ENCODE data around the gene RBMS3. TPM values are rescaled to one million over a fixed set of nuclear protein-coding genes. Genes with fewer than 3 reads are reported as not detected.
A peak's percentile ranks its signal among the peaks of the same experiment; 100 is the strongest.
"Not testable (repeated sequence)": the region's sequence is repeated elsewhere in the genome, so short reads cannot be mapped to it uniquely, and the experiment has no call there.

RBMS3 gene
- total RNA-seq, 2 donors from 2014 or later: 40.7 to 53.2 TPM

DNA sequence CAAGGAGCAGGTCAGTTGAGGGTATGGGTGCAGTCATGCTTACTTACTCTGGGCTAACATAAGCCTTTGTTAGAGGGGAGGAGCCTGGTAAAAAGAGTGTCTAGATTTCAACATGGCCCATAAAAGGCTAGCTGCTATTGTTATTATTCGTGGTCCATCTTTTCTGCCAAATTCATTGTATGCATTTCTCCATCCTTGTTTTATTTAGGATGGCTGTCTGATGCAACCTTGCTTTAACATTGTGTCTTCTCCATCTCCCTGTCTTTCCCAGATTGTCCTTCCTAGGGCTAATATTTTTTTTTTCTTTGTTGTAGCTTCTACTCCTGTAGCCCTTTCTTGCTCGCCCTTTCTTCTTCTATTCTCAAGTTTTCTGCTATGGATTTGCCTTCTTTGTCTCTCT is 12.6 kb downstream of the RBMS3 start:
- intact Hi-C loops (cut with DNase I): no loop called here
- no peak for ATAC-seq
- DNase-seq: no peak

DNA sequence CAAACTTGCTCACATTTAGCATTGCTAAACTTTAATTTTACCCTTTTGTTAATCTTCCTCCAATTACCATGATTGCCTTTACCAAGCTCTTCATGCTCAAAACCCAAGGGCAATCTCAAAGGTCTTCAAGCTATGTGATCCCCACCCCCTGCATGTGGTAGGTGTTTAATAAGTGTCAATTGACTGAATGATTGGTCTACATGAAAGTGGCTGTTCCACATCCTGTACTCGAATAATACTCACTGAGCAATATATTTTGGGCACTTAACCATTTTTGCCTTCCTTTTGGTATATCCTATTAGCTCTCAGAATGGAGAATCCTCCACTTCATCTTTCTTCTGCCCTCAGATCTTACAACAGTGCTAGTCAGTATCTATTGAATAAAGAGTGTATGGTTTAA is 17.1 kb downstream of the RBMS3 start:
- intact Hi-C loops (cut with DNase I): no loop called here
- ATAC-seq: no peak
- DNase-seq: no peak

DNA sequence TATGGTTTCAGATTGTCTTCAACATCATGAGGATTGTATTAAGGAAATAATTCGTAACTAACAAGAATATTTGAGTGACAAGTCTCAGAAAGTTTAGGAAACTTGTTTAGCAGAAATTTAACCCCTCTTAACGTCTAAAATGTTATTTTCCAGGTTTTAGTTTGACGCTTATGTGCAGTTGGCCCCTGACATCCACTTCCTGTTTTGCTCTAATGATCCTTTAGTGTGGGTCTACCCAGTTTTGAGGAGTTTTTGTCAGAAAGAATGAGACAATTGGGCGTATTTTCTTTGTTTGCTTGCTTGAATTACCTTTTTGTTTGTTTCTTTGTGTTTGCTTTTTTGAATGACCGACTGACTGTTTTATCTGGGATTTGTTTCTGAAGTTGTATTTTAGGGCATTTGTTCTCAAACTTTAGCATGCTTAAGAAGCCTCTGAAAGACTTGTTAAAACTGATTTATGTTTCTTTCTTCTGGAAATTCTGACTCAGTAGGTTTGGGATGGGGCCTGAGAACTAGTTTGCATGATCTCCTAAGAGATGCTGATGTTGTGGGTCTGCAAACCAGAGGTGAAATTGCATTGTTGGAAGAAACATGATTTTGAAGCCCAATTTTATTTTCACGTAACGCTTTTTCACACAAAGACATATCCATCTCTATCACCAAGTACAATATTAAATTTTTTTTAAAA is 20.6 kb downstream of the RBMS3 start:
- DNase-seq (no peak), ATAC-seq (no peak)
- intact Hi-C loops (cut with DNase I): no loop called here

- no peak for ATAC-seq
- no peak for DNase-seq
- intact Hi-C loops (cut with DNase I): no loop called here
These were observed 21.7 kb downstream of the RBMS3 start for GRCh38 chr3:29302619-29303018.

DNA sequence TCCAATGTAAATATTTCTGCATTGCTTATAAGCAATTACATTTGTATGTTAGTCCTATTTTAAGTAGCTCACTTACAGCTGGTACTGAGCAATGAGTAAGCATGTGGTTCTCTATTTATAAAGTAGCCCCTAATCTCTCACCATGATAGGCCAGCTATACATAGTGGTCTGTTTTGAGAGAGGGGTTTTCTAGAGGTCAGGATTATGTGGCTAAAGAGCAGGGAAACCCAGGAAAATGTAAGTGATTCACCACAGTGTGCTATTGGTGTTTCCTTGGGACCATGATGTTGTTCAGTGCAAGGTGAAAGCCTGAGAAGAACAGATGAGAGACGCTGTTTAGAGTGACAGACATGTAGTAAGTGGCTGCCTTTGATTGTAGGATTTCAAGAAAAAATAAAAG is 26.4 kb downstream of the RBMS3 start:
- DNase-seq (no peak), ATAC-seq (peak in 1 of 2 donors; percentile 32)
- intact Hi-C loops (cut with DNase I): no loop called here

- no peak for DNase-seq
- intact Hi-C loops (cut with DNase I): no loop called here
- no peak for ATAC-seq
These were observed 30.0 kb downstream of the RBMS3 start for GRCh38 chr3:29310865-29311264.

GRCh38 chr3:29311795-29312194 is 30.9 kb downstream of the RBMS3 start:
- peak in 1 of 2 donors; percentile 17 for ATAC-seq
- intact Hi-C loops (cut with DNase I): no loop called here
- no peak for DNase-seq

DNA sequence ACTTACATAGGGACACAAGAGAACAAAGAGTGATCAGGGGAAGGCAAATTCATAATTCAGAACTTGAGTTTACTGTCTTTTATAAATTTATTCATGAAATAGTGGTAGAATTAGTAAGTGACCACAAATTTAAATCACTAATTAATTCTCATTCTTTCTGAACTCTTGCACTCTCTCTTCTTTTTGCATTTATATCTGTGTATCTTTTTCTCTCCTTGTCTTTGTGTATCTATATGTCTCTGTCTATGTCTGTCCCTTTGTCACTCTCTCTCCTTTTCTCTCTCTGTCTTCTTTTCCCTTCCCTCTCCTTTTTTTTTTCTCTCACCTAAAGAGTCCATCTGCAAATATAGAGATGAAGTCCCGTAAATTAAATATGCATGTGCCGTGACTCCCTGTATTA is 31.5 kb downstream of the RBMS3 start:
- ATAC-seq (no peak), DNase-seq (no peak)
- intact Hi-C loops (cut with DNase I): no loop called here

- ATAC-seq: peak in 1 of 2 donors; percentile 56
- intact Hi-C loops (cut with DNase I): no loop called here
- no peak for DNase-seq
These were observed 32.1 kb downstream of the RBMS3 start for GRCh38 chr3:29312960-29313452.

DNA sequence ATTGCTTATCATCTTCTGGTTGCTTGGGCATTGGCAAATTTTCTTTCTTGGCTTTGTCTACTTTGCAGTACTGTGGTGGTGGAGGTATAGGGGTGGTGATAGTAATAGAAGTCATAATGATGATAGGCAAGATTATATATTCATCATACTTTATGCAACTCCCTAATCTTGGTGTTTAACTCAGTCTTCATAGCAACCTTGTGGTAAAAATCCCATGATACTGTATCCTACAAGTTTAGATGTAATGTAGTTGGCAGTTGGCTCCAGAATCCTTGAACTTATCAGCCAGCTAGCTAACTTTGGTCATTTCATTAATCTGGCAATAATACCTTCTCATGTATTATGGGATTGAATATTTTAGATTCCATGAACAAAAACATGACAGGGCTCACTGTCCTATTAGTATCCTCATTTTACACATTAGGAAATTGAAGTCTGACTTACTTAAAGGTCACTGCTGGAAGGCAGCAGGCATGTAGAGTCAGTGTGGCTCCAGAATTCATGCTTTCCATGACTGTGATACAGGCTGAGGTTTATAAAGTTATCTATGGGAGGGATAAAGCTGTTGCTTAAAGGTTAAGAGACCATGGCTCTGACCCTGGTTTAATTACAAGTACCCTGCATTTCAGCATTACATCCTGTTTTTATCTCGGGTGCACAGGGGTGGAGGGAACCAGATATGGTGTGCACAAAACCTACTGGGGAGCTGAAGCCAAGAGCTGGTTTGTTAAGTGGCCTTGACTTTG is 33.3 kb downstream of the RBMS3 start:
- ATAC-seq: peak in 1 of 2 donors; percentile 46
- DNase-seq: no peak
- intact Hi-C loops (cut with DNase I): no loop called here

DNA sequence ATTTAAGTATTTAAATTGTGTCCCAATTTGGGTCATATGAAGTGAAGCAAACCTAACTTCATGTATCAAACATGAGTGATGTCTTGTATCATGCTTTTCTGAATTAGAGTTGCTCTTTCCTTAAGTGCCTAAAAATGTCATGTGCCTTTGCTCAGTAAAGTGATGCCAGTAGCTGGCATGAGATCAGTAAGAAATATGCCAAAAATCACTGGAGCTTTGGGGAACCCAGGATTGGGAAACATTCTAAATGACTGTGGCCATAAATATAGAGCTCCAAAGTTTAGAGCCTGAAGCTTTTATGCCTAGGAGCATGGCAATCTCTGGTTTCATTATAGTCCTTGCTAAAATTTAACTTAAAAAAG is 33.8 kb downstream of the RBMS3 start:
- intact Hi-C loops (cut with DNase I): no loop called here
- no peak for DNase-seq
- peak in 1 of 2 donors; percentile 51 for ATAC-seq

GRCh38 chr3:29317659-29318173 is 36.8 kb downstream of the RBMS3 start:
- intact Hi-C loops (cut with DNase I): no loop called here
- ATAC-seq: peak in 1 of 2 donors; percentile 47
- DNase-seq: no peak

DNA sequence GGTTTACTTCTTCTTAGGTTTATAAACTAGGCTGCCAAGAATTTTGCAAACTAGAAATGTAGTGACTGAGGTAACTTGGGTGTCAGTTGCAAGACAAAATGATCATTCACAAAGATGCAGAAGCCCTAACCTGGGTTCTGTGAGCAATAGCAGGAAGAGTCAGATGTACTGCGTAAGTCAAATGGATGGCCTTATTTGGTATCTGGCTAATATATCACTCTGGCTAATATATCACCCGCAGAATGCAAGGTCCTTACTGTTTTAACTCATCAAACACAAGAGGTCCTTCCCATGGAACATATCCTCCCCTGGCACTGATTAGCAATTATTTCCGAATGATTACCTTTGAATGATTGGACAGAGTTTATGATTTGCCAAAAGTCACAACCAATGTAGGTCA is 37.4 kb downstream of the RBMS3 start:
- DNase-seq (no peak), ATAC-seq (no peak)
- intact Hi-C loops (cut with DNase I): no loop called here

DNA sequence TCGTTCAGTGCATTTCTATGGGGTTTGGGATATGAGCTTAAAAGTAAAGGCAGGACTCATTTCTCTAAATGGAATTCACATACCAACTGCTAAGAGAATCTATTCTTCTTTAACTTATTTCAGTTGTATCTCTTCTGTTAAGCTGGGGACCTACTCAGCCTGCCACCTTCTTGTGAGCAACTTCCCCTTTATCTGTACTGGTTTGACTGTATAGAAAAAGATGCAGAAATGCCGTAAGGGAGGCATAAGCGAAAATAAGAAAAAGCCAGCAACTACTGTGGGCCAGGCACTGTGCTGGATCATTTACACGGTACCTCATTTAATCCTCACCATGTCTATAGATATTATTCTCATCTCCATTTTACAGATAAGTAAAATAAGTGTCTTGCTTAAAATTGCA is 38.4 kb downstream of the RBMS3 start:
- intact Hi-C loops (cut with DNase I): no loop called here
- no peak for ATAC-seq
- no peak for DNase-seq

DNA sequence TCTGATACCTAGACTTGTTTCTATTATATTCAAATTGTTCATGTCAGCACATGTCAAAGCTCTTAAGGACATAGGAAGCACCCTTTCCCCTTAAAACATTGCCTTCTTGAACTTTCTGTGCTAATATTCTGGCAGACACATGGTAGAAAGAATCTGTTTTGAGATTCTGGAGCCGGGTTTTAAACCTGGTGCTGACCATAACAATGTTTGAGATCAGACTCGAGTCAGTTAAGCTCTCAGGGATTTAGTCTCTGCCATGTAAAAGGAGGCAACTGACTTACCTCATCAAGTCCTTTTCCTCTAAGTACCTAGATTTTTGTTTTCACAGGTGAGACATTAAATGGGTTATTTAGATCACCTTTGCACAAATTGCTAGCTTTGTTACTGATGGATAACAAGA is 38.9 kb downstream of the RBMS3 start:
- intact Hi-C loops (cut with DNase I): no loop called here

GRCh38 chr3:29322586-29322985 is 41.7 kb downstream of the RBMS3 start:
- intact Hi-C loops (cut with DNase I): no loop called here
- DNase-seq: no peak
- no peak for ATAC-seq

More for the DNA sequence above, 38.9 kb downstream of the RBMS3 start:
- no peak for ATAC-seq
- no peak for DNase-seq

GRCh38 chr3:29324180-29324651 is 43.3 kb downstream of the RBMS3 start:
- DNase-seq (peak; percentile 53), ATAC-seq (peak; percentile 84 to 90)
- intact Hi-C loops (cut with DNase I): no loop called here

DNA sequence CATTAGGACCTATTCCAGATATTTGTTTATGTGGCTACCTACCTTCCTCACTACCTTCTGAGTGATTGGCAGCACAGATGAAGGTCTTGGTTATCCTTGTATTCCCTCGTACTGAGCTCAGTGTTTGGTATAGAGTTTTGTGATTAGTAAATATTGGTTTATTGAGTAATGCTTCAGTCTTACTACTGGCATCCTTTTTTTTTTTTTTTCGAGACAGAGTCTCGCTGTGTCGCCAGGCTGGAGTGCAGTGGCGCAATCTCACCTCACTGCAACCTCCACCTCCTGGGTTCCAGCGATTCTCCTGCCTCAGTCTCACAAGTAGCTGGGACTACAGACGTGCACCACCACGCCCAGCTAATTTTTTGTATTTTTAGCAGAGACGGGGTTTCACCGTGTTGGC is 45.7 kb downstream of the RBMS3 start:
- intact Hi-C loops (cut with DNase I); ATAC-seq; DNase-seq: not testable (repeated sequence)

DNA sequence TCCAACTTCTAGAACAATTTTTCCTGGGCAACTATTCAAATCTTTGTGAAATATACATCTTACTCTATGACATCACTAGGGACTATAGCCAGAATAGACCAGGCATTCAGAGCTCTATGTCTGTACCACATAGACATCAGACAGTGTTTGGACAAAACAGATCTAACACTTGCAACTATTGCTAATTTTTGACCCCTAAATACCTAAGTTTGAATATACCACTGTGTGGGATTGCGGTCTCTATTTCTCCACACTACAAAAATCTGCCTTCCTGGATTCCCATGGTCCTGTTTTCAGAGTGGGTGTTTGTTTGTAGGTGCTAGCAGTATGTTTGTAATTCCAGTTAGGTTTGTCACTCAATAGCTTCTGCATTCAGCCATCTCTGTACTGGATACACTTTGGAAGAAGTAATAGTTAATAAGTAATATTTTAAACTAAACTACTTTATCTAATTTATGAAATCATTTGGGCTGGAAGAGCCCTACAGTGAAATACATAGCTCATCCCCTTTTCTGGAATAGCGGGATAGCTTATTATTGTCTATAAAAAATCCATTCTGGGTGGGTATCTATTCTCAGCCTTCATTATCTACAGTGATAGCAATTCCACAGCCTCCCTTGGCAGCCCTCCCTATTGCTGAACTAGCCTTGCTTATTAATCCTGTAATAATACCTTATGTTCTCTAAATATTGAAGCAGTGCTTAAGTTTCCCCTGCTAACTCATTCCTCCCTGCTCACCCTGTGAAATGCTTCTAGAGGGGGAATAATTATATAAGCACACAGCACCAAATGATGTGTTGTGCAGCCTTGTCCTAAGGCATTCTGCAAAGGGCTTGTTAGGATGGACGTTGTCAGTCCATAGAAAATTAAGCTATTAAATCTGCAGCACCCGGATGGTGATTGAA is 49.4 kb downstream of the RBMS3 start:
- DNase-seq (peak; percentile 30), ATAC-seq (no peak)
- intact Hi-C loops (cut with DNase I): loop anchor here in 1 of 2 donors (5.0 kb wide), 2 partner anchors 48 to 432 kb away; partner anchors contain the start of gene RBMS3

All from left cardiac atrium (tissue), 4 donors.